ENCODE data around the gene LIME1.

The LIME1 gene

DNA sequence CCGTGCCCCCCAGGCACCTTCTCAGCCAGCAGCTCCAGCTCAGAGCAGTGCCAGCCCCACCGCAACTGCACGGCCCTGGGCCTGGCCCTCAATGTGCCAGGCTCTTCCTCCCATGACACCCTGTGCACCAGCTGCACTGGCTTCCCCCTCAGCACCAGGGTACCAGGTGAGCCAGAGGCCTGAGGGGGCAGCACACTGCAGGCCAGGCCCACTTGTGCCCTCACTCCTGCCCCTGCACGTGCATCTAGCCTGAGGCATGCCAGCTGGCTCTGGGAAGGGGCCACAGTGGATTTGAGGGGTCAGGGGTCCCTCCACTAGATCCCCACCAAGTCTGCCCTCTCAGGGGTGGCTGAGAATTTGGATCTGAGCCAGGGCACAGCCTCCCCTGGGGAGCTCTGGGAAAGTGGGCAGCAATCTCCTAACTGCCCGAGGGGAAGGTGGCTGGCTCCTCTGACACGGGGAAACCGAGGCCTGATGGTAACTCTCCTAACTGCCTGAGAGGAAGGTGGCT is 39.1 kb upstream of the LIME1 start:
- no peak for DNase-seq

DNA sequence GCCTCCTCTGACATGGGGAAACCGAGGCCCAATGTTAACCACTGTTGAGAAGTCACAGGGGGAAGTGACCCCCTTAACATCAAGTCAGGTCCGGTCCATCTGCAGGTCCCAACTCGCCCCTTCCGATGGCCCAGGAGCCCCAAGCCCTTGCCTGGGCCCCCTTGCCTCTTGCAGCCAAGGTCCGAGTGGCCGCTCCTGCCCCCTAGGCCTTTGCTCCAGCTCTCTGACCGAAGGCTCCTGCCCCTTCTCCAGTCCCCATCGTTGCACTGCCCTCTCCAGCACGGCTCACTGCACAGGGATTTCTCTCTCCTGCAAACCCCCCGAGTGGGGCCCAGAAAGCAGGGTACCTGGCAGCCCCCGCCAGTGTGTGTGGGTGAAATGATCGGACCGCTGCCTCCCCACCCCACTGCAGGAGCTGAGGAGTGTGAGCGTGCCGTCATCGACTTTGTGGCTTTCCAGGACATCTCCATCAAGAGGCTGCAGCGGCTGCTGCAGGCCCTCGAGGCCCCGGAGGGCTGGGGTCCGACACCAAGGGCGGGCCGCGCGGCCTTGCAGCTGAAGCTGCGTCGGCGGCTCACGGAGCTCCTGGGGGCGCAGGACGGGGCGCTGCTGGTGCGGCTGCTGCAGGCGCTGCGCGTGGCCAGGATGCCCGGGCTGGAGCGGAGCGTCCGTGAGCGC is 38.5 kb upstream of the LIME1 start:
- no peak for DNase-seq

DNA sequence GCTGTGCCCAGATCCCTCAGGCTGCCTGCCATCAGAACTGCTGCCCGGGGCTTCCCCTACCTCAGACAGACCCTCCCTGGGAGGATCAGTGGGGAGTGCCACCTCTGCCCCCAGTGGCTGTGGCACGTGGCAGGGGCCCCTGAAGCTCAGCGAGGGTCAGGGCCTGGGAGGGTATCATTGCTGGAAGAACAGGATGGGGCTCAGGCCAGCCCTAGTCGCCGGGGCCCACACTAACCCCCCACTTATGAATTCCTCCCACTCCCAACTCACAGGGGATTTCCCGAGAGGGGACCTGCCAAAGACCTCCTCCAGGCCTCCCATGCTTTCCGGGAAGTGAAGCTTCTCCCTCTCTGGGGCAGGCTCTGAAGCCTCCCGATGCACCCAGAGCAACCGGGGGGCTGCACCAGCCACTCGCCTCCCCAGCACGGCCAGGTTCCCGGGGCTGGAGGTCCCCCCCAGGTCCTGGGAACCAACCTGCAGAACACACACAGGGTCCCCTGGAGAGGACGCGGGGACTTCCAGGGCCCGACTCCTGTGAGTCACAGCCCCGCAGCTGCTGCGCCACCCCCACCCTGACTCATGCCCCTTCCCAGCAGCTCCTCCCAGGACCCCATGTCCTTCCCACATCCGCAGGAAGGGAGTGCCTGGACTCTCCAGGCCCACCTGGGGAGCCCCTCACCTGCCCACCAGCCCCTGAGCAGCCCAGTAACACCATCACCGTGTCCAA is 37.6 kb upstream of the LIME1 start:
- peak; percentile 39 for DNase-seq

GRCh38 chr20:63699466-63700198 is 36.8 kb upstream of the LIME1 start:
- DNase-seq = no peak

- no peak for DNase-seq
These were observed 36.0 kb upstream of the LIME1 start for GRCh38 chr20:63700199-63701050.

DNA sequence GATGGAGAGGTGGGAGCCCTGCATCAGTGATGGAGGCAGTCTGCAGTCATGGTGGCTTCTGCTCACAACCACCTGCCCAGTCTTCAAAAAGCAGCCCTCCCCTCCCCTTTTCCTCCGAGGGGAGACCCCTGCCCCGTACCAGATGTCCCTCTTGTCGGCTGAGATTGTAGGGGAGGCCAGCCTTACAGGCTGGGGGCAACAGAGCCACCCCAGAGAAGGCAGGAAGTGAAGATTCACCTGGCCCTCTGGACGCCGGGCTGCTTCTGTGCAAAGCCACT is 35.5 kb upstream of the LIME1 start:
- no peak for DNase-seq

DNA sequence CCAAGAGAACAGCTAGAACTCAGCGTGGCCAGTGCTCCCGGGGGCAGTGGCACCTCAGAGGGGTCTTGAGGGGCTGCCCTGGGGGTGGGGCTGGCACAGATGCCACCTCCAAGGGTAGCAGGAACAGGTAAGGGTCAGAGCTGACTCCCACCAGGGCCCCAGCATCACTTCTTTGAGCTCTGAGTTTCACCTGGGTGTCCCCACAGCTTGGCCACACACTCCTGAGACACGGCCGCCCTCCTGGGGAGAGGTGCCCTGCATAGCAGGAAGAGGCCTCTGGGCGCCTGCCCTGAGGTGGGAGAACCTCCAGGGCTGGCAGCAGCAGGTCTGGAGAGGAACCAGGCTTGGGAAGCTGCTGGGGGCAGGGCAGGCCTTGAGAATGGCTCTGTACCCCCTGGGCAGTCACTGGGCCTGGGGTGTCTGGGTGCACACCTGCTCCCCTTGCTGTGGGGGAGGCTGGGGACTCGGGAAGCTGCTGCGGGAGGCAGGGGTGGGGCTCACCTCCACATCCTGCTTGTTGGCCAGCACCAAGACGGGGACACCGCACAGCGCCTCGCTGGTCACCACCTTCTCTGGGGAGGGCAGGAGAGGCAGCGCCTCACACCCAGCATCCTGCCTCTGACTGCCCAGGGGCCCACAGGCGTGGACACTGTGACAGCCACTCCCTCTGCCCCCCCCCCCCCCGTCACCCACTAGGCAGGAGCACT is 35.0 kb upstream of the LIME1 start:
- DNase-seq = no peak

- no peak for DNase-seq
These were observed 34.3 kb upstream of the LIME1 start for GRCh38 chr20:63702036-63702665.

DNA sequence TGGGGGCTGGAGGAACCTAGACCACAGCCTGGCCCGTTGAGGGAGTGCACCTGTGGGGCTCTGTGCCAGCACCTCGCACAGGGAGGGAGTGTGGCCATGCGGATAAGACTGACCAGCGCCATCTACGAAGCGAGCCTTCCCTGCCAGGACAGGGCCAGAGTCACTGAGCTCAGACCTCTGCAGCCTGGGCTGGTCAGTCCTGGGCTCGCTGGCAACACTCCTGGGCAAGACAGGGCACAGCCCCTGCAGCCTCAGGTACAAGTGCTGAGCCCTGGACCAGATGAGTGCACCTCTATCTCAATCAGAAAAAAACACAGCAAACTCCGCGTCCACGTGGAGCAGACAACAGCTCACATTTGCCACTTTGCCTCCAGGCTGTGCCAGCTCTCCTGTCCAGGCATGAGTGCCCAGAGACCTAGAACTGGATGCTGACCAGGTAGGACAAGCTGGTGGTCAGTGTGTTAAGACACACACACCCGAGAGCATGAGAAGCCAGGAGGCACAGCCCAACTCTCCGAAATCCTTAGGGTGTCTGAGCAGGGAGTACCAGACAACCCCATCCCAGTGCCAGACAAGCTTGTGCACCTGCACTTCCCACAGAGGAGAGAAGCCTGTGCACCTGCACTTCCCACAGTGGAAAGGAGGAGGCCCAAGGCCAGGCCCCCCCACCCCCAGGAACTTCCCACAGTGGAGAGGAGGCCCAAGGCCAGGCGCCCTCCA is 33.6 kb upstream of the LIME1 start:
- DNase-seq = no peak

GRCh38 chr20:63703471-63703975 is 32.9 kb upstream of the LIME1 start:
- no peak for DNase-seq

GRCh38 chr20:63703976-63704748 is 32.3 kb upstream of the LIME1 start:
- no peak for DNase-seq

DNA sequence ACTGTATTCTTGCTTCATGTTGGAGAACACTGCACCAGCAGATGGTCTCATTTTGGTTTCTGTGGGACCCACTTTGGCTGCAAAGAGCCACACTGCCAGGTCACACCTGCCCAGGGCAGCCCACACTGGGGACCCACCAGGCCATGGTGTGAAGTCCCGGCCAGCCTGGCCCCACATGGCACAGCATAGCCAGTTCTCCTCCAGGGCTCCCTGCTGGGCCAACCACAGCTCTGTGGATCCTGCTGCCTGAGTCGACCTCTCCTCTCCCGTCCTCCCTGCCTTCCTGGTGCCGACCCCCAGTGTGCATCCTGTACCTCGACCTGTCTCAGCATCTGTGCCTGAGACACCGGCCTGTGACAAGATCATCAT is 31.7 kb upstream of the LIME1 start:
- DNase-seq = no peak

GRCh38 chr20:63705232-63706026 is 31.0 kb upstream of the LIME1 start:
- DNase-seq = no peak

GRCh38 chr20:63706027-63706695 is 30.3 kb upstream of the LIME1 start:
- DNase-seq = no peak

DNA sequence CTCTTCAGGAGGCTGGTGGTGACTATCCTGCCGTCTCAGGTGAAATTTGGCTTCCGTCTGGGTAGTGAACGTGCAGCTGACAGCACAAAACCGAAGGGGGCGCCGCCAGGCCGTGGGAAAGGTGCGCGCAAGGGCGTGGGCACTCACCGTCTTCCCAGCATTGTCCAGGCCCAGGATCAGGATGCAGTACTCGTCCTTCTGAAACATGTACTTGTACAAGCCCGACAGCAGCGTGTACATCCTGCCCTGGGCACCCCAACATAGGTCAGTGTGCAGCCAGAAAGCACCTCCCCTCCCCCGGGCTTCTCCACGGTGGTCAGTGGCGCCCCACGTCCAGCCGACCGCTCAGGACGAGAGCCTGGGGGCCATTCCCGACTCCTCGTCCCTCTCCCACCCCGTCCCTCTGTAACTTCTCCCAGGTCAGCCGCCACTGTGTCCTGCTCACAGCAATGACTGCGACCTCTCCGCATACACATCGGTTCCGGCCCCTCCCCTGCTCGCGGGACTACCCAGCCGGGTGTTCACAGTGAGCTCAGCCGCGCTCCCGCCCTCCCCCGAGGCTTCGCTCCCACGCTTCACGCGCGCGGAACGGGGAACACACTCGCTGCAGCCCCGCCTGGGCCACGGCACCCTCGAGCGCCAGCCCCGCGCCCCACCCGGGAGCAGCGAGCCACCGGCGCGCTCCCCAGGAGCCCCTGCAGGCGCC is 29.5 kb upstream of the LIME1 start:
- peak; percentile 62 for DNase-seq

GRCh38 chr20:63707558-63708300 is 28.7 kb upstream of the LIME1 start, which contains the start of the genes ARFRP1 and ZGPAT:
ARFRP1 (minus strand) TSS chr20:63707976; CDS start chr20:63707091, 885 bp downstream.
ZGPAT (plus strand) TSS chr20:63708039; CDS start chr20:63708581, 542 bp downstream.
- DNase-seq = peak; percentile 87
